LNCaP clone FGC (cell line): Measurements from ENCODE around the gene BCL2L1.
"Not testable (repeated sequence)": the region's sequence is repeated elsewhere in the genome, so short reads cannot be mapped to it uniquely, and the experiment has no call there.

Experiments
- DNase-seq: peaks from one replicate; pipeline ENCODE4 v3.0.0-alpha.2; 2011; ENCODE audit warnings: low read depth
- H3K4me3 ChIP-seq: 2 replicates; pipeline ENCODE4 v1.5.1; 2011; ENCODE audit warnings: mild to moderate bottlenecking, low read depth, low read length, control low read depth
- TF ChIP-seq, protein P1 (sequence below): IDR thresholded peaks from 2 replicates; pipeline ENCODE4 v1.5.1; 2012; ENCODE audit warnings: mild to moderate bottlenecking; ENCODE audit not compliant: control insufficient read depth, insufficient read depth; ENCODE audit errors: extremely low read depth

BCL2L1 gene

DNA sequence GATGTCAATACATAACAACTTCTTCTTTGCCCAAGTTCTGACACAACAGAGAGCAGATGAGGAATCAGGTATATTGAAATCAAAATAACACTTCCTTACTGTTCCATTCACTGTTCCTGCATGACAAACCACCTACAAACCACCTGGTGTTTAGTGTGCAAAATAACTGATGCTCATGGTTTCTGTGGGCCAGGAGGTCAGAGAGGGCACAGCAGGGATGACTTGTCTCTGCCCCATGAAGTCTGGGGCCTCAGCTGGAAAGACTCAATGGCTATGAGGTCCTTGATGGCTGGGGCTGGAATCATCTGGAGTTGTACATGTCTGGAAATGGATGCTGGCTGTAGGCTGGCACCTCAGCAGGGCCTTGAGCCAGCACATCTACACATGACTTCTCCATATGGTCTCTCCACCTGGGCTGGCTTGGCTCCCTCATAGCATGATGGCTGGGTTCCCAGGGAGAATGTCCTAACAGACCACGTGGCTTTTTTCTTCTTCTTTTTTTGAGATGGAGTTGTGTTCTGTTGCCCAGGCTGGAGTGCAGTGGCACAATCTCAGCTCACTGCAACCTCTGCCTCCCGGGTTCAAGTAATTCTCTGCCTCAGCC lies 92.4 kb downstream of the BCL2L1 start:
- DNase-seq, result peak; percentile 70
- TF ChIP-seq, protein P1, sequence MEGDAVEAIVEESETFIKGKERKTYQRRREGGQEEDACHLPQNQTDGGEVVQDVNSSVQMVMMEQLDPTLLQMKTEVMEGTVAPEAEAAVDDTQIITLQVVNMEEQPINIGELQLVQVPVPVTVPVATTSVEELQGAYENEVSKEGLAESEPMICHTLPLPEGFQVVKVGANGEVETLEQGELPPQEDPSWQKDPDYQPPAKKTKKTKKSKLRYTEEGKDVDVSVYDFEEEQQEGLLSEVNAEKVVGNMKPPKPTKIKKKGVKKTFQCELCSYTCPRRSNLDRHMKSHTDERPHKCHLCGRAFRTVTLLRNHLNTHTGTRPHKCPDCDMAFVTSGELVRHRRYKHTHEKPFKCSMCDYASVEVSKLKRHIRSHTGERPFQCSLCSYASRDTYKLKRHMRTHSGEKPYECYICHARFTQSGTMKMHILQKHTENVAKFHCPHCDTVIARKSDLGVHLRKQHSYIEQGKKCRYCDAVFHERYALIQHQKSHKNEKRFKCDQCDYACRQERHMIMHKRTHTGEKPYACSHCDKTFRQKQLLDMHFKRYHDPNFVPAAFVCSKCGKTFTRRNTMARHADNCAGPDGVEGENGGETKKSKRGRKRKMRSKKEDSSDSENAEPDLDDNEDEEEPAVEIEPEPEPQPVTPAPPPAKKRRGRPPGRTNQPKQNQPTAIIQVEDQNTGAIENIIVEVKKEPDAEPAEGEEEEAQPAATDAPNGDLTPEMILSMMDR, result no peak
- no peak overlapping the region for H3K4me3 ChIP-seq

DNA sequence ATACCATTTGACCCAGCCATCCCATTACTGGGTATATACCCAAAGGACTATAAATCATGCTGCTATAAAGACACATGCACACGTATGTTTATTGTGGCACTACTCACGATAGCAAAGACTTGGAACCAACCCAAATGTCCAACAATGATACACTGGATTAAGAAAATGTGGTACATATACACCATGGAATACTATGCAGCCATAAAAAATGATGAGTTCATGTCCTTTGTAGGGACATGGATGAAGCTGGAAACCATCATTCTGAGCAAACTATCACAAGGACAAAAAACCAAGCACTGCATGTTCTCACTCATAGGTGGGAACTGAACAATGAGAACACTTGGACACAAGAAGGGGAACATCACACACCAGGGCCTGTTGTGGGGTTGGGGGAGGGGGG lies 94.6 kb downstream of the BCL2L1 start:
- DNase-seq, H3K4me3 ChIP-seq: not testable (repeated sequence)

DNA sequence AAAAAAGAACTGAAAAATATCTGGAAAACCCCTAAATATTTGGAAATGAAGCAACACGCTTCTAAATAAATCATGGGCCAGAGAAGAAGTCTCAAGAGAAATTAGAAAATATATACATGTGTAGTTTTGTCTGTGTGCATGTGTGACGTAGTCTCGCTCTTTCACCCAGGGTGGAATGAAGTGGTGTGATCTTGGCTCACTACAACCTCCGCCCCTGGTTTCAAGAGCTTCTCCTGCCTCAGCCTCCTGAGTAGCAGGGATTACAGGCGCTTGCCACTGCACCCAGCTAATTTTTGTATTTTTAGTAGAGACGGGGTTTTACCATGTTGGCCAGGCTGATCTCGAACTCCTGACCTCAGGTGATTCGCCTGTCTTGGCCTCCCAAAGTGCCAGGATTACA lies 96.1 kb downstream of the BCL2L1 start:
- H3K4me3 ChIP-seq, DNase-seq: not testable (repeated sequence)

DNA sequence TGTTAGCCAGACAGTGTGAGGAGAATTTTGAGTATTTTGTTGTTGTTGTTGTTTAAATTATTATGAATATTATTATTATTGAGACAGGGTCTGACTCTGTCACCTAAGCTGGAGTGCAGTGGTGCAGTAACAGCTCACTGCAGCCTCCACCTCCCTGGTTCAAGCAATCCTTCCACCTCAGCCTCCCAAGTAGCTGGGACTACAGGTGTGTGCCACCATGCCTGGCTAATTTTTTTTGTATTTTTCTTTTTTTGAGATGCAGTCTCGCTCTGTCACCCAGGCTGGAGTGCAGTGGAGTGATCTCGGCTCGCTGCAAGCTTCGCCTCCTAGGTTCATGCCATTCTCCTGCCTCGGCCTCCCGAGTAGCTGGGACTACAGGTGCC lies 99.6 kb downstream of the BCL2L1 start:
- DNase-seq, H3K4me3 ChIP-seq: not testable (repeated sequence)

DNA sequence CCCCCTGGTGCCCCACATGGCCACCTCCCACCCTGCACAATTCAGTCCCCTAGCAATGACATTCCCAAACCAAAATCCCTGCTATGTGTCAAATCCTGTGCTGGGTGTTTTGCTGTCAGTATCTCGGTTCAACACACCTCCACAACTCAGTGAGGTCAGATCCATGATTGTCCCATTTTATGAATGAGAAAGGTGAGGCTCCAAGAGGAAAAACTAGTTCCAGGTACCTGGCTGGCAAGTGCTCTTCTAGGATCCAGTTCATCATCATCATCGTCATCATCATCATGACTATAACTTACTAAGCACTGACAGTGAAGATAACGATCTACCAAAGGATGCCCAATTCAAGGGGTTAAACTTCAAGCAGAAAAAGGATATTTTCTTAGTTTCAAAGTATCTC lies 102.4 kb downstream of the BCL2L1 start:
- TF ChIP-seq, protein P1, result no peak
- DNase-seq, result no peak
- H3K4me3 ChIP-seq, result no peak overlapping the region

DNA sequence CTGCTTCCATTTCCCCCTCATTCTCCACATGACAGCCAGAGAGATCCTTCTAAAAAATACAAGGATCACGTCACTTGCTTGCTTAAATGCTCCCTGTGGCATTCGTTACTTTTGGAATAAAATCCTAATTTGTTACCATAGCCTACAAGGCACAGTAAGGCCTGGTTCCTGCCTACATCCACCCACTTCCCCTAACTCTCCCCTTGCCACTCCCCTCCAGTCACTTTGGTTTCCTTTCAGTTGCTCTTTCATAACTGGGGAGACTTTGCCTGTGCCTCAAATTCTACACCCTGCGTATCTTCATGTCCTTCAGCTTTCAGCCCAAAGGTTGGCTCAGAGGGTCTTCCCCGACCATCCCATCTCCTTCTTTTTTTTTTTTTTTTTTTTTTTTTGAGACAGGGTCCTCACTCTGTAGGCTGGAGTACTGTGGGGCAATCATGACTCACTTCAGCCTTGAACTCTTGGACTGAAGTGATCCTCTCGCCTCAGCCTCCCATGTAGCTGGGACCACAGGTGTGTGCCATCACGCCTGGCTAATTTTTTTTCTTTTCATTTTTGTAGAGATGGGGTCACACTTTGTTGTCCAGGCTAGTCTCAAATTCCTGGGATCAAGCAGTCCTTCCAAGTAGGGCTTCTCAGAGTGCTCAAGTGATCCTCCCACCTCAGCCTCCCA lies 105.1 kb downstream of the BCL2L1 start:
- DNase-seq, result no peak
- no peak overlapping the region for H3K4me3 ChIP-seq
- TF ChIP-seq, protein P1, result no peak

DNA sequence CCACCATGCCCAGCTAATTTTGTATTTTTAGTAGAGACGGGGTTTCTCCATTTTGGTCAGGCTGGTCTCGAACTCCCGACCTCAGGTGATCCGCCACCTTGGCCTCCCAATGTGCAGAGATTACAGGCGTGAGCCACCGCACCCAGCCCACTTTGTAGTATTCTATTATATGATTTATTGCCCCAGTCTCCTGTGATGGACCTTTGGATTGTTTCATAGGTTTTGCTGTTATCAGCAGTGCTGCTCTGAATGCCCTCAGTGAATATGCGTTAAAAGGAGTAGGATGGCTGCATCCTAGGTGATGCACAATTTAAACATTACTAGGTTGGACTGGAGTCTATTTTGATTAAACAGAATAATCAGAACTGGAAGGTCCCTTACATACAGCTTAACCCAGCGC lies 107.3 kb downstream of the BCL2L1 start:
- TF ChIP-seq, protein P1, result no peak
- DNase-seq, result no peak
- no peak overlapping the region for H3K4me3 ChIP-seq
